Measurements from ENCODE around the gene TRIM47. TPM values are rescaled to one million over a fixed set of nuclear protein-coding genes. Genes with fewer than 3 reads are reported as not detected.
A peak's percentile ranks its signal among the peaks of the same experiment; 100 is the strongest.

TRIM47 gene
- total and polyA plus RNA-seq, 2 of the 13 experiments (the other 11 are each of a cell fraction or from before 2014, with no cell fraction given), result 33.5 to 82.0 TPM

DNA sequence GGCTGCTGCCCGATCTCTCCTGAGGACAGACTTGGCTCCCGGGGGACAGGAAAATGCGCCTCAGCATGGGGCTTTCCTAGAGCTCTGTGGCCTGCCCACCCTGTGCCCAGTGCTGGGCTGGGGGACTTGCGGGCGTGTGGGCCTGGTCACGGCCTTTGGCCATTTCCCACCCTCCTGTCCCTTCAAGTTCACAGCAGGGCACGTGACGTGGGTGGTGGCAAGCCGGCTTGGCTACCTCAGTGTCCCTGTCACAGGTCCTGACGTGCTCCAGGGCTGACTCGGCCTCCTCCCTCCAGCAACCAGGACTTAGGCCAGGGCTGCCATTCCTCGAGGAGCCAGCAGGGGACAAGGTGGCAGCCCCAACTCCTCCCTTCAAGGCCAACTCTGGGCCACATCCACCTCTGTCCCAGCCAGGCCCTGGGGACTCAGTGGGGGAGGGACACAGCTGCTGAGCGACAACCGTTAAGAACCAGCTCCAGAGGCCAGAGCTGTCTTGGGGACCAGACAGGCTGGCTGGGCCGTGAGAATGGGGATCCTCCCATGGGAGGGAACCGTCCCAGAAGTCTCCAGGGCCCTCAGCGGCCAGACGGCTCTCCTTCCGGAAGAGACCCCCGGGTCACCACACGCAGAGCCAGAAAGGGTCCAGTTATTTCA, 33.2 kb downstream of the TRIM47 start (continued):
- TF ChIP-seq, protein P1, sequence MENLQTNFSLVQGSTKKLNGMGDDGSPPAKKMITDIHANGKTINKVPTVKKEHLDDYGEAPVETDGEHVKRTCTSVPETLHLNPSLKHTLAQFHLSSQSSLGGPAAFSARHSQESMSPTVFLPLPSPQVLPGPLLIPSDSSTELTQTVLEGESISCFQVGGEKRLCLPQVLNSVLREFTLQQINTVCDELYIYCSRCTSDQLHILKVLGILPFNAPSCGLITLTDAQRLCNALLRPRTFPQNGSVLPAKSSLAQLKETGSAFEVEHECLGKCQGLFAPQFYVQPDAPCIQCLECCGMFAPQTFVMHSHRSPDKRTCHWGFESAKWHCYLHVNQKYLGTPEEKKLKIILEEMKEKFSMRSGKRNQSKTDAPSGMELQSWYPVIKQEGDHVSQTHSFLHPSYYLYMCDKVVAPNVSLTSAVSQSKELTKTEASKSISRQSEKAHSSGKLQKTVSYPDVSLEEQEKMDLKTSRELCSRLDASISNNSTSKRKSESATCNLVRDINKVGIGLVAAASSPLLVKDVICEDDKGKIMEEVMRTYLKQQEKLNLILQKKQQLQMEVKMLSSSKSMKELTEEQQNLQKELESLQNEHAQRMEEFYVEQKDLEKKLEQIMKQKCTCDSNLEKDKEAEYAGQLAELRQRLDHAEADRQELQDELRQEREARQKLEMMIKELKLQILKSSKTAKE (CRISPR knock-in tag; IDR thresholded peaks at IDR 0.05; ENCODE audit: borderline replicate concordance), result peak; percentile 52; the same call in 1 of the 2 replicates
- TF ChIP-seq EZH2 (conservative IDR thresholded peaks at IDR 0.05; ENCODE audit: low read depth, low read length), result no peak
- TF ChIP-seq ERF (CRISPR knock-in tag; IDR thresholded peaks at IDR 0.05), result peak; percentile 84
- TF ChIP-seq, protein P2, sequence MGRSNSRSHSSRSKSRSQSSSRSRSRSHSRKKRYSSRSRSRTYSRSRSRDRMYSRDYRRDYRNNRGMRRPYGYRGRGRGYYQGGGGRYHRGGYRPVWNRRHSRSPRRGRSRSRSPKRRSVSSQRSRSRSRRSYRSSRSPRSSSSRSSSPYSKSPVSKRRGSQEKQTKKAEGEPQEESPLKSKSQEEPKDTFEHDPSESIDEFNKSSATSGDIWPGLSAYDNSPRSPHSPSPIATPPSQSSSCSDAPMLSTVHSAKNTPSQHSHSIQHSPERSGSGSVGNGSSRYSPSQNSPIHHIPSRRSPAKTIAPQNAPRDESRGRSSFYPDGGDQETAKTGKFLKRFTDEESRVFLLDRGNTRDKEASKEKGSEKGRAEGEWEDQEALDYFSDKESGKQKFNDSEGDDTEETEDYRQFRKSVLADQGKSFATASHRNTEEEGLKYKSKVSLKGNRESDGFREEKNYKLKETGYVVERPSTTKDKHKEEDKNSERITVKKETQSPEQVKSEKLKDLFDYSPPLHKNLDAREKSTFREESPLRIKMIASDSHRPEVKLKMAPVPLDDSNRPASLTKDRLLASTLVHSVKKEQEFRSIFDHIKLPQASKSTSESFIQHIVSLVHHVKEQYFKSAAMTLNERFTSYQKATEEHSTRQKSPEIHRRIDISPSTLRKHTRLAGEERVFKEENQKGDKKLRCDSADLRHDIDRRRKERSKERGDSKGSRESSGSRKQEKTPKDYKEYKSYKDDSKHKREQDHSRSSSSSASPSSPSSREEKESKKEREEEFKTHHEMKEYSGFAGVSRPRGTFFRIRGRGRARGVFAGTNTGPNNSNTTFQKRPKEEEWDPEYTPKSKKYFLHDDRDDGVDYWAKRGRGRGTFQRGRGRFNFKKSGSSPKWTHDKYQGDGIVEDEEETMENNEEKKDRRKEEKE (IDR thresholded peaks at IDR 0.05), result no peak
- TF ChIP-seq ZFP37 (CRISPR knock-in tag; IDR thresholded peaks at IDR 0.05; ENCODE audit: borderline replicate concordance), result no peak
- TF ChIP-seq, protein P3, sequence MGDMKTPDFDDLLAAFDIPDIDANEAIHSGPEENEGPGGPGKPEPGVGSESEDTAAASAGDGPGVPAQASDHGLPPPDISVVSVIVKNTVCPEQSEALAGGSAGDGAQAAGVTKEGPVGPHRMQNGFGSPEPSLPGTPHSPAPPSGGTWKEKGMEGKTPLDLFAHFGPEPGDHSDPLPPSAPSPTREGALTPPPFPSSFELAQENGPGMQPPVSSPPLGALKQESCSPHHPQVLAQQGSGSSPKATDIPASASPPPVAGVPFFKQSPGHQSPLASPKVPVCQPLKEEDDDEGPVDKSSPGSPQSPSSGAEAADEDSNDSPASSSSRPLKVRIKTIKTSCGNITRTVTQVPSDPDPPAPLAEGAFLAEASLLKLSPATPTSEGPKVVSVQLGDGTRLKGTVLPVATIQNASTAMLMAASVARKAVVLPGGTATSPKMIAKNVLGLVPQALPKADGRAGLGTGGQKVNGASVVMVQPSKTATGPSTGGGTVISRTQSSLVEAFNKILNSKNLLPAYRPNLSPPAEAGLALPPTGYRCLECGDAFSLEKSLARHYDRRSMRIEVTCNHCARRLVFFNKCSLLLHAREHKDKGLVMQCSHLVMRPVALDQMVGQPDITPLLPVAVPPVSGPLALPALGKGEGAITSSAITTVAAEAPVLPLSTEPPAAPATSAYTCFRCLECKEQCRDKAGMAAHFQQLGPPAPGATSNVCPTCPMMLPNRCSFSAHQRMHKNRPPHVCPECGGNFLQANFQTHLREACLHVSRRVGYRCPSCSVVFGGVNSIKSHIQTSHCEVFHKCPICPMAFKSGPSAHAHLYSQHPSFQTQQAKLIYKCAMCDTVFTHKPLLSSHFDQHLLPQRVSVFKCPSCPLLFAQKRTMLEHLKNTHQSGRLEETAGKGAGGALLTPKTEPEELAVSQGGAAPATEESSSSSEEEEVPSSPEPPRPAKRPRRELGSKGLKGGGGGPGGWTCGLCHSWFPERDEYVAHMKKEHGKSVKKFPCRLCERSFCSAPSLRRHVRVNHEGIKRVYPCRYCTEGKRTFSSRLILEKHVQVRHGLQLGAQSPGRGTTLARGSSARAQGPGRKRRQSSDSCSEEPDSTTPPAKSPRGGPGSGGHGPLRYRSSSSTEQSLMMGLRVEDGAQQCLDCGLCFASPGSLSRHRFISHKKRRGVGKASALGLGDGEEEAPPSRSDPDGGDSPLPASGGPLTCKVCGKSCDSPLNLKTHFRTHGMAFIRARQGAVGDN (CRISPR knock-in tag; IDR thresholded peaks at IDR 0.05), result peak; percentile 83
- TF ChIP-seq ETV6 (CRISPR knock-in tag; conservative IDR thresholded peaks at IDR 0.05), result peak; percentile 91
- TF ChIP-seq, protein P4, sequence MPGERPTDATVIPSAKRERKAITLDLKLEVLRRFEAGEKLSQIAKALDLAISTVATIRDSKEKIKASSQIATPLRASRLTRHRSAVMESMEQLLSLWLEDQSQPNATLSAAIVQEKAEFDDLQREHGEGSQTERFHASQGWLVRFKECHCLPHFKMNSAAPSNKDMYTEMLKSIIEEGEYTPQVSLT (CRISPR knock-in tag; IDR thresholded peaks at IDR 0.05; ENCODE audit: borderline replicate concordance, low read depth), result no peak
- TF ChIP-seq, protein P5, sequence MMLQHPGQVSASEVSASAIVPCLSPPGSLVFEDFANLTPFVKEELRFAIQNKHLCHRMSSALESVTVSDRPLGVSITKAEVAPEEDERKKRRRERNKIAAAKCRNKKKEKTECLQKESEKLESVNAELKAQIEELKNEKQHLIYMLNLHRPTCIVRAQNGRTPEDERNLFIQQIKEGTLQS (CRISPR knock-in tag; IDR thresholded peaks at IDR 0.05), result no peak
- no peak for TF ChIP-seq ZNF878 (CRISPR knock-in tag; IDR thresholded peaks at IDR 0.05)
- TF ChIP-seq HNF4G (IDR thresholded peaks at IDR 0.05; ENCODE audit: borderline replicate concordance, low read depth, low read length), result no peak
- TF ChIP-seq HNF4G (CRISPR knock-in tag; IDR thresholded peaks at IDR 0.05; ENCODE audit: borderline replicate concordance, low read depth), result 0 out of 2 replicates have a peak, but pooled peaks have one; percentile 32
- no peak for TF ChIP-seq XBP1 (CRISPR knock-in tag; IDR thresholded peaks at IDR 0.05)
- TF ChIP-seq, protein P6, sequence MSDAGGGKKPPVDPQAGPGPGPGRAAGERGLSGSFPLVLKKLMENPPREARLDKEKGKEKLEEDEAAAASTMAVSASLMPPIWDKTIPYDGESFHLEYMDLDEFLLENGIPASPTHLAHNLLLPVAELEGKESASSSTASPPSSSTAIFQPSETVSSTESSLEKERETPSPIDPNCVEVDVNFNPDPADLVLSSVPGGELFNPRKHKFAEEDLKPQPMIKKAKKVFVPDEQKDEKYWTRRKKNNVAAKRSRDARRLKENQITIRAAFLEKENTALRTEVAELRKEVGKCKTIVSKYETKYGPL (CRISPR knock-in tag; IDR thresholded peaks at IDR 0.05), result no peak
- TF ChIP-seq TMF1 (CRISPR knock-in tag; IDR thresholded peaks at IDR 0.05; ENCODE audit: low read depth), result no peak
- TF ChIP-seq MATR3 (CRISPR knock-in tag; IDR thresholded peaks at IDR 0.05), result peak; percentile 87; the same call in 1 of the 2 replicates
- TF ChIP-seq ZNF224 (CRISPR knock-in tag; IDR thresholded peaks at IDR 0.05), result no peak
- 0 out of 2 replicates have a peak, but pooled peaks have one; percentile 9 for TF ChIP-seq SIN3B (IDR thresholded peaks at IDR 0.05; ENCODE audit: low read length)
- peak; percentile 88 for TF ChIP-seq KDM2A (CRISPR knock-in tag; IDR thresholded peaks at IDR 0.05; ENCODE audit: borderline replicate concordance, low read depth)

Measured in HepG2 (cell line).